PFSK-1 (cell line): Measurements from ENCODE around the gene SLC4A11.

Source experiments
- FOXP2 ChIP-seq: optimal IDR thresholded peaks from 2 replicates; pipeline ENCODE3; 2011; ENCODE audit warnings: borderline replicate concordance, control low read depth, inconsistent platforms; ENCODE audit not compliant: insufficient read depth; ENCODE audit errors: extremely low read length, extremely low read depth
- POLR2AphosphoS5 ChIP-seq: IDR thresholded peaks from 2 replicates; pipeline ENCODE4 v1.6.1; 2012; ENCODE audit warnings: low read depth, mild to moderate bottlenecking, control low read depth, low read length, moderate library complexity
- SIN3A ChIP-seq: IDR thresholded peaks from 2 replicates; pipeline ENCODE4 v1.6.1; 2012; ENCODE audit warnings: mild to moderate bottlenecking, low read length, moderate library complexity, borderline replicate concordance; ENCODE audit not compliant: insufficient read depth
- TAF1 ChIP-seq: IDR thresholded peaks from 2 replicates; pipeline ENCODE4 v1.6.1; 2012; ENCODE audit warnings: low read length, control low read depth, borderline replicate concordance; ENCODE audit not compliant: insufficient read depth
- TF ChIP-seq, protein P1 (sequence below), 2 experiments: IDR thresholded peaks; 2 replicates each; pipeline versions ENCODE4 v1.6.1 to v1.8.0; 2011 to 2012; ENCODE audit warnings: low read depth in 2 of 2, low read length in 2 of 2, control low read depth in 1 of 2, inconsistent platforms in 1 of 2, mild to moderate bottlenecking in 1 of 2, moderate library complexity in 1 of 2; ENCODE audit not compliant: insufficient read depth in 1 of 2

SLC4A11 gene

DNA sequence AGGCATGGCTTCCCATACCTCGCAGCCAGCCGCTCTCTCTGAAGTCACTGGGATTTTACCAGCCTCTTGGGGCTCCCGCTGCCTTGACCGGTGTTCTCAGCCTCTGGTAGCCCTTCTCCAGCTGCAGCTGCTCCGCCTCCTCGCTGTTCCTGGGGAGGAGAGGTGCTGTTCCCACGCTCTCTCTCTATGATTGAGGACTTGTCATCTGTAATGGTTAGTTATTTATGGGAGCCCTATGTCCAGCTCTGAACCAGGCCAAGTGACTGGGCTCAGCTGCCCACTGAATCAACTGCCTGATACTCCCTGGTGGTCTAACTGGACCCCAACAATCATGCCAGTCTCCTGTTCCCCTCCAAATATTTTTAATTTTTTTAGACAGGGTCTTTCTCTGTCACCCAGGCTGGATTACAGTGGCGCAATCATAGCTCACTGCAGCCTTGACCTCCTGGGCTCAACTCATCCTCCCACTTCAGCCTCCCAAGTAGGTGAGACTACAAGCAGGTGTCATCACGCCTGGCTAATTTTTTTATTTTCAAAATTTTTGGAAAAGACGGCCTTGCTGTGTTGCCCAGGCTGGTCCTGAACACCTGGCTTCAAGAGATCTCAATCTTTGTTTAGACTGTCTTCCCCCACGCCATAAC is 4.8 kb upstream of the SLC4A11 start:
- TF ChIP-seq TAF1 (no peak), POLR2AphosphoS5 (no peak), FOXP2 (no peak), SIN3A (no peak)
- TF ChIP-seq, protein P1, sequence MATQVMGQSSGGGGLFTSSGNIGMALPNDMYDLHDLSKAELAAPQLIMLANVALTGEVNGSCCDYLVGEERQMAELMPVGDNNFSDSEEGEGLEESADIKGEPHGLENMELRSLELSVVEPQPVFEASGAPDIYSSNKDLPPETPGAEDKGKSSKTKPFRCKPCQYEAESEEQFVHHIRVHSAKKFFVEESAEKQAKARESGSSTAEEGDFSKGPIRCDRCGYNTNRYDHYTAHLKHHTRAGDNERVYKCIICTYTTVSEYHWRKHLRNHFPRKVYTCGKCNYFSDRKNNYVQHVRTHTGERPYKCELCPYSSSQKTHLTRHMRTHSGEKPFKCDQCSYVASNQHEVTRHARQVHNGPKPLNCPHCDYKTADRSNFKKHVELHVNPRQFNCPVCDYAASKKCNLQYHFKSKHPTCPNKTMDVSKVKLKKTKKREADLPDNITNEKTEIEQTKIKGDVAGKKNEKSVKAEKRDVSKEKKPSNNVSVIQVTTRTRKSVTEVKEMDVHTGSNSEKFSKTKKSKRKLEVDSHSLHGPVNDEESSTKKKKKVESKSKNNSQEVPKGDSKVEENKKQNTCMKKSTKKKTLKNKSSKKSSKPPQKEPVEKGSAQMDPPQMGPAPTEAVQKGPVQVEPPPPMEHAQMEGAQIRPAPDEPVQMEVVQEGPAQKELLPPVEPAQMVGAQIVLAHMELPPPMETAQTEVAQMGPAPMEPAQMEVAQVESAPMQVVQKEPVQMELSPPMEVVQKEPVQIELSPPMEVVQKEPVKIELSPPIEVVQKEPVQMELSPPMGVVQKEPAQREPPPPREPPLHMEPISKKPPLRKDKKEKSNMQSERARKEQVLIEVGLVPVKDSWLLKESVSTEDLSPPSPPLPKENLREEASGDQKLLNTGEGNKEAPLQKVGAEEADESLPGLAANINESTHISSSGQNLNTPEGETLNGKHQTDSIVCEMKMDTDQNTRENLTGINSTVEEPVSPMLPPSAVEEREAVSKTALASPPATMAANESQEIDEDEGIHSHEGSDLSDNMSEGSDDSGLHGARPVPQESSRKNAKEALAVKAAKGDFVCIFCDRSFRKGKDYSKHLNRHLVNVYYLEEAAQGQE (IDR thresholded peaks at IDR 0.05; ENCODE audit: insufficient read depth in 1 of 2, low read depth in 2 of 2, low read length in 2 of 2): no peak

DNA sequence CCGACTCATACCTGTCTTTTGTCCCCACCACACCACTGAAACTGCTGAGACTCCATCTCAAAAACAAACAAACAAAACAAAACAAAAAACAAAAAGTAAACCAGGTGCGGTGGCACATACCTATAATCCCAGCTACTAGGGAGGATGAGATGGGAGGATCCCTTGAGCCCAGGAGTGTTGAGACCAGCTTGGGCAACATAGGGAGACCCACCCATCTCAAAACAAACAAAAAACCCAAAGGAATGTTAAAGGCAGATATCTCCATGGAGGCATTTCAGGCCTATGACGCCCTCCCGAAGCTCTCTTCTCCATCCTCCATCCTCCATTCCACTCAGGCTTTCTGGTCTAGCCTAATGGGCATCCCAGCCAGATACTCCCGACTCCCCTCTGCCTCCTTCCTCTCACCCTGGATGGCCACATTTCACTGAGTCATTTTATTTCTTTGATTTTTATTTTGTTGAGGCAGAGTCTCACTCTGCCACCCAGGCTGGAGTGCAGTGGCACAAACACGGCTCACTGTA is 3.2 kb upstream of the SLC4A11 start:
- TF ChIP-seq FOXP2 (no peak), POLR2AphosphoS5 (no peak), SIN3A (no peak), TAF1 (no peak)
- TF ChIP-seq, protein P1 (IDR thresholded peaks at IDR 0.05; ENCODE audit: insufficient read depth in 1 of 2, low read depth in 2 of 2, low read length in 2 of 2): no peak

DNA sequence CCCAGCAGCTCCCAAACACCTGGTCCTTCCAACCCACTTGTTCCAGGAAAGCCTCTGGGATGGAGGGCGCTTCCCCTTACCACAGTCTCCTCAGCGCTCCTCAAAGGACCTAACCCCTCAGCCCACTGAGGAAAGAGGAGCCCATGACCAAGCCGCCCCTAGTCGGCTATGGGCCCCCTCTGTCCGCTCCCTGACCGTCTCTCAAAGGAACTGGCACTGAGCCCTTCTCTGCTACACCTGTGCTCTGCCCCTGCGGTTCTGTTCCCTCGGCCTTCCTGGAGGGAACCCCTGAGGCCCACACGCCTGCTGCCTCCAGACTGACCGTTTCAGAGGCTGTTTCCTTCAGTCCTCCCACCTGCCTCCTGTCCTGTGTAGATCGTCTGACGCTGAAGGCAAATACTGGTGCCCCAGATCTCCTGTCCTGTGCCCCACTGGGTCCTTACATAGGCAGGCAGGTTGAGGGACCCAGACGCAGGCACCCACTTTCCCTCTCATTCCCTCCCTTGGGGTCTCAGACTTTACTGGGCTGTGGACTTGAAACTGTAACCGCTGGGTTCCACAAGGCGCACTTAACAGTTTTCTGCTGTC is 1.9 kb upstream of the SLC4A11 start:
- TF ChIP-seq TAF1 (no peak), SIN3A (no peak), FOXP2 (no peak), POLR2AphosphoS5 (no peak)
- TF ChIP-seq, protein P1 (IDR thresholded peaks at IDR 0.05; ENCODE audit: insufficient read depth in 1 of 2, low read depth in 2 of 2, low read length in 2 of 2): no peak

DNA sequence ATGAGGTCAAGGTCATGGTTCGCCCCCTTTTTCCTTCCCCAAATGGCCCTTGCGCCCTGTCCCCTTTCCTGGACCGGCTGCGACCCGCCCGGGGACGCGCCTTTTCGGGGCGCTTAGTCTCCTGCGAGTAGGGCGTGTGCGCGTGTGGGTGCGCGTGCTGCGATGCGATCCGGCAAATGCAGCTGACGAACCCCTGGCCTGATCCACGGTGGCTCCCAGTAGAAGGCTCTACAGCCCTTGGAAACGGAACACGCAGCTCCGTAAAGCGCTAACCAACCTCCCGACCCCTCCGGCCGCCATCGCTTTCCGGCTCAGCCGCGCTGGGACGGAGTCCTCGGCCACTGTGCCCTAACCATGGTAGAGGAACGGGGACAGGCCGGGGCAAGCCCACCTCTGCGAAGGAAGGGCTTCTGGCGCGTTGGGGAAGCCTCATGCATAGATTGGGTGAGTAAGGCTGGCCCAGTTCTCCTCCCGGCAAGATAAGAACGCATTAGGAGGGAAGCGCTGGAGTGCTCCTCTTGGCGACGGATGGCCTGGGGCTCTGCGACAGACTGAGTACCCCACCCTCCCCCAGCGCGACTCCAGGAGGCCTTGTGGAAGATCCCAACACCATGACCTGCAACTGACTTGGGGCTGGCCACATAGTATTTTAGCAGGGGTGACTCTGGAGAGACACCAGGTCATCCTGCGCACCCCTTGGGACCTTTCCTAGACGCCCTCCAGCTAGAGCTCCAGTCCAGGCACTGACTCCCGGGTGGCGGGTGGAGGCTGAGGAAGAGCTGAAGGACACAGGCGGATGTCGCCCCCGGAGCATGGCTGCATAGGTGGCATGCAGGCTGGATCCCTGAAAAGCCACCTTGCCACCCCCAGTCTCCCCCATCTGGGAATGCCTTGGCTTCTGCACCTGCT is 1.1 kb upstream of the SLC4A11 start:
- no peak for TF ChIP-seq FOXP2
- TF ChIP-seq TAF1: no peak
- no peak for TF ChIP-seq POLR2AphosphoS5

DNA sequence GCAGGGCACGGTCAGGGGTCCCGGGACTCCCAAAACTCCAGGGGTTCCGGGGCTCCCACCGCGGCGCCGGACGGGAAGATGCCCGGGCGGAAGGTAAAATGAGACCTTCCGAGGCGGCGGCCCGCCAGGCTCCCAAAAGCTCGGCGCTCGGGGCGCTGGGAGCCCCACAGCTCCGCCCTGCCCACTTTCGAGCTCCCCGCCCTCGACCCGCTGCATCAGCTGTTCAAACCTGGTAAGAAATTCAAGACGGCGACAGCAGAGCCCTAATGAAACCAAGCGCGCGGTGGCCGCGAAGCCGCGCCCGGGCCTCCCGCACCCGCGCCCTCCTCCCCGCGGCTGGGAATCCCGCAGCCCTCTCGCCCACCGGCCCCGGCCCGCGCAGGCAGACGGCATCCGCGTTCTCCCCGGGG is 369 bp downstream of the SLC4A11 start:
- TF ChIP-seq SIN3A (no peak), FOXP2 (no peak), POLR2AphosphoS5 (no peak), TAF1 (no peak)
- TF ChIP-seq, protein P1 (IDR thresholded peaks at IDR 0.05; ENCODE audit: insufficient read depth in 1 of 2, low read depth in 2 of 2, low read length in 2 of 2): no peak
